HG03432 (cell line): ENCODE results near the gene TSFM.

ENCODE experiments used
- ATAC-seq: cut with Tn5 transposase; IDR thresholded peaks from one replicate; pipeline ENCODE4 v1.9.1; 2021; ENCODE audit warnings: mild to moderate bottlenecking, moderate library complexity; ENCODE audit not compliant: unreplicated experiment

TSFM gene

GRCh38 chr12:57777911-57778310 lies 4.7 kb upstream of the TSFM start:
- ATAC-seq = no peak

DNA sequence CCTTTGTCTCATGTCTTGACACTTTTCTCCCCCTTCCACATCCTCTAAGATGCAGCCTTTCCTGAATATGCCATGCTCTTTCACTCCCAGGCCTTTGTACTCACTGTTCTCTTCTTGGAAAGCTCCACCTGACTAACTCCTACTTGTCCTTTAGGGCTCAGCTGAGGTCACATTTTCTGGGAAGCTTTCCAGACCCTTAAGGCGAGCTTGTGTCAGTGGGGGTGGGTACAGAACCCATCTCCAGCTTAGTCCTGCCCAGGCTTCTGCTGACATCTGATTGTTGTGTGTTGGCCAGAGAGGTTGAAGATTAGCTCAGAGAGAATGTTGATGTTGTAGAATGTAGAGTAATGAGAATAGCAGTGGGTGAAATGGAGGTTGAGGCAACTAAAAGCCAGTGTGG lies 2.9 kb upstream of the TSFM start:
- no peak for ATAC-seq

DNA sequence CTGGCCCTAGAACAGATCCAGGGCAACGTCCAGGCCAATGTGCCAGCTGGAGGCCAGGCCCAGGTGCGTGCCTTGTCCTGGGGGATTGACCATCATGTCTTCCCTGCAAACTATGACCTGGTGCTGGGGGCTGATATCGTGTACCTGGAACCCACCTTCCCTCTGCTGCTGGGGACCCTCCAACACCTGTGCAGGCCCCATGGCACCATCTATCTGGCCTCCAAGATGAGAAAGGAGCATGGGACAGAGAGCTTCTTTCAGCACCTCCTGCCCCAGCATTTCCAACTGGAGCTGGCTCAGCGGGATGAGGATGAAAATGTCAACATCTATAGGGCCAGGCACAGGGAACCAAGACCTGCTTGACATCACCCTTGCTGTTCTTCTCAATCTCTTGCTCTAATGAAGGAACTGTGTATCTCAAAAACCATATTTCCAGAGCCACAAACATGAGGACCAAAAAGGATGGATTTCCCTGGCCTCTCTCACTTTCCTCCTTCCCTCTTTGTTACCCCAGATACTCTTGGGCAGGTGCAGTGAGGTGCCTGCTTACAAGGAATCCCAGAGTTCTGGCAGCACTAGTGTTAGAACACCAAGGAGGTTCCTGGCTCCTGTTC lies 2.2 kb upstream of the TSFM start:
- ATAC-seq = no peak

DNA sequence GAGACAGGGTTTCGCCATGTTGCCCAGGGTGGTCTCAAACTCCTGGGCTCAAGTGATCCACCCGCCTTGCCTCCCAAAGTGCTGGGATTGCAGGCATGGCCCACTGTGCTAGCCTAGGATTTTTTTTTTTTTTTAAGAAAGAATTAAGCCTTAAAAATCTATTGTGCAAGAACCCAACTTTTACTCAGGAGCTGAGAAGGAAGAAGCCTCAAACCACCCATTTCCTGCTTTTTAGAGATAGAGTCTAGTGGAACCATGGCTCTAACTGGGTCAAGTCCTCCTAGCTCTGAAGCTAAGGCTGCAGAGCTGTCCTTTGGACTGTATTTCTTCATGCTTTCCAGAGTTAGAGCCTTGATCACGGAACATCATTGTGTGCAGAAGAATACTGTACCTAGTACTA lies 1.3 kb upstream of the TSFM start:
- ATAC-seq = no peak

- no peak for ATAC-seq
These were observed 786 bp upstream of the TSFM start for GRCh38 chr12:57781801-57782200.

- peak; percentile 2 for ATAC-seq
These were observed 362 bp upstream of the TSFM start for GRCh38 chr12:57782243-57782607.

GRCh38 chr12:57783466-57783801 lies 847 bp downstream of the TSFM start:
- peak; percentile 7 for ATAC-seq

- no peak for ATAC-seq
These were observed 1.3 kb downstream of the TSFM start for GRCh38 chr12:57783861-57784260.

GRCh38 chr12:57793920-57794319 lies 11.3 kb downstream of the TSFM start:
- no peak for ATAC-seq

DNA sequence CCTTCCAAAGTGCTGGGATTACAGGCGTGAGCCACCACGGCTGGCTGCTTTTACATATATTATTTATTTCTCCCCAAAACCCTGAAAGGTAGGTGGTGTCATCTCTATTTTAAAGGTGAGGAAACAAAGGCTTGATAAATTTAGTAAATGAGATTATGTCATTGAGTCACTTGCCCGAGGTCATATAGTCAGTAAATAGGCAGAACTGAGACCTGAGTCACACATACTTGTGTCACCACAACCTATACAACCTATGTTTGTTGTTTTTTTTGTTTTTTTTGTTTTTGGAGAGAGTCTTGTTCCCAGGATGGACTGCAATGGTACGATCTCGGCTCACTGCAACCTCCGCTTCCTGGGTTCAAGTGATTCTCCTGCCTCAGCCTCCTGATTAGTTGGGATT lies 12.8 kb downstream of the TSFM start:
- no peak for ATAC-seq

DNA sequence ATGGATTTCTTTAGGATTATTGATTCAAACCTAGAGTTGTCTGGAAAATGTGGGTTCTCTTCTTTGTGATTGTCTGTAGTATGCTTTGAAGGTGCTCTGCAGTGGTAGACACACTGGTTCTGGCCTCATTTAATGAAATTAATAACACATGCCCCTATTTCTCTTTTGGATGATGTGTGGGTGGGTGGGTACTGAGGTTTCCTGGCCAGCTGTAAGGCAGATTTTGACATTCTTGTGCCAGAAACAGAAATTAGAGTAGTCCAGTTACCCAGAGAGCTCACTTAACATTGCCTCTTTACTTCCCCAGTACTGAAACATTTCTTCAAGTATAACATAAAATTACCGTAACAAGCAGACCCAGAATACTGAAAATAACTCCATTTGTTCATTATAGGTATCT lies 14.4 kb downstream of the TSFM start:
- no peak for ATAC-seq

DNA sequence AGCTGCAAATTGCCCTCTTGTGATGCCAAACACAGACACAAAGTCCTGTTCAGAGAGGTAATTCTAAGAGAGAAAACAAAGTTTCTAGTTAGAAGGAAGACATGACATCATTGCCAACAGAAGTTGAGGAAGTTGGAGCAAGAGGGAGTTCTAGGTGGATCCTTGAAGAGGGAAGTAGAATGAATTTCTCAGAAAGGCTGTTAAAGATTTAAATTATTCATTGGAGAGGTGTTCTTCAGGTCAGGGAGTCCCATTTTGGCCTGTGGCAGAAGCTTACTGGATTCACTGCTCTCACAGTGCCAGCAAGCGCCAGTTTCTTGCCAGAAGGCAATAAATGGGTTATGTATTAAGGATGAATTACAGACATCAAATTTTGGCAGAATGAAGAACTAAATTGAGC lies 15.3 kb downstream of the TSFM start:
- ATAC-seq = no peak

DNA sequence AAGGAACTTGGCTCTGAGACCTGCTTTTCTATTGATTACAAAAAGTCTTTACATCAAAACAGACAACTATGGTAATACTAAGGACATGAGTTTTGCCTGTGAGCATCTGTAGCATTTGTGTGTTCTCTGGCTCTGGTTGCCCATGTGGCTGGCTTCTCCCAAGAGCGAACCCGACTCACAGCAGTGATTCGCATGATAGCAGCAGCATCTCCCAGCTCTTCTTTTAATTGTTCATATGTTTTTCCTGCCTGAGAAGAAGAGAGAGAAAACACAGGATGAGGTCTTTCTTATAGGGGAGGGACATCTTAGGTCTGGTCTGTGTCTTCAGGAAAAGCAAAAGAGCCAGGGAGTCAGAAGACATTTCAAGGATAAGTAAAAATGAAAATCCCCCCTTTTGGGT lies 18.4 kb downstream of the TSFM start:
- ATAC-seq = no peak

GRCh38 chr12:57802607-57803006 lies 20.0 kb downstream of the TSFM start:
- no peak for ATAC-seq

DNA sequence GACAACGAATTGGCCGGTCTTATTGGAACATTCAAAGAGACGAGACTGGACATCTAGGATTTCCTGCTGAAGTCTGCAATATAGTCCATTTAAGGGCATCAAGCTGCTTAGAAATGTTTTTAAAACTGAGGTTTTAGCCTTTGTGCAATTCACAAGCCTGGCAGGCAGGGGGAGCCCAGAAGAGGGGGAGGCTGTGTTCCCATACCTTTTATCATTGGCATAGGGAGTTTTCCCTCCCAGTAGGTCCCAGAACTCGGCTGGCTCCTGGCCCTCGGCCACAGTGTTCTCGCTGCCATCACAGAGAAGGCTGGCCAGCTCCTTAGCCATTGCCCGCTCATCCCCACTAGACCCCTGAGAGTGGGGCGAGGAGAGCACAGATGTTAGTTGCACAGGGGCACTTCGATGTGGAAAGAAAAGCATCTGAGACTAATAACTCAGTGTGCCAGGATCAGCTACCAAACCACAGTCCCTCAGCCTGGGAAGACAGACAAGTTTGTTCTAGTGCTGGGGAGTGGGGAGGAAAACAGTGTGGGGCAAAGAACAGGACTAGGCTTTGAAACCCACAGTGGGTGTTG lies 20.8 kb downstream of the TSFM start:
- ATAC-seq = peak; percentile 50

- ATAC-seq = no peak
These were observed 24.1 kb downstream of the TSFM start for GRCh38 chr12:57806677-57807076.

DNA sequence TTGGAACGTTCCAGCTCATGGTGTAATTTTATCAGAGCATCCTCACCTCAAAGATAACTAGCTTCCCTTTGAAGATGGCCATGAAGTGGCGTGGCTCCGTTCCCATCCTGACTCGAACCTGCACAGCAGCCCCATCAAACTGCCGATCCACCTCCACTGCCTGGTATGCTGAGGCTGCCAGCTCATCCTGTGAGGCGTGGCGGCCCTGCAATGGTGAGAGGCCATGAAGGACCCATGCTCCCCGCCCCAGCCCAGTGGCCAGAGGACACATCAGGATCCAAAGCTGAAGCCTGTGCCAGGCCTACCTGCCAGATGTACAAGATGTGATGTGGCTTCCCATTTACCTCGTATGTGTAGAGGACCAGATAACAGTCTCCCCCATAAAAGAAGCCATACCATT lies 24.7 kb downstream of the TSFM start:
- ATAC-seq = no peak

GRCh38 chr12:57808351-57808750 lies 25.8 kb downstream of the TSFM start:
- ATAC-seq = no peak

DNA sequence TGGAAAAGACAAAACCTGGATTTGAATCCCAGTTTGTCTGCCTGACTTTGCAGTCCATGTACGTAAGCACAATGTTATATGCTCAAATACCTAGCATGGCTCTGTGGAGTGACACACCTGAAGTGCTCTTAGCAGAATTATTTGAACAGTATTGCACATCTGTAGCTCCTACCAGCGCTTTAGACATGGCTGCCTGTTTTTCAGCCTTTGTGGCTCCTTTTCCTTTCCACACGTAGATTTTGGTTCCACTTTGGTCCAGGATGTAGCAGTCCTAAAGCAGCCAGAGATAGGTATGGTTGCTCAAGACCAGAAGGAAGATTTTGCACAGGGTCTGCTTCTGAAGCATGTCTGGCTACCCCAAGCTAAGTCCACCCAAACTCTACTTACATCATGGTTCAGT lies 26.8 kb downstream of the TSFM start:
- ATAC-seq = no peak

- no peak for ATAC-seq
These were observed 27.9 kb downstream of the TSFM start for GRCh38 chr12:57810450-57810849.

- ATAC-seq = no peak
These were observed 28.6 kb downstream of the TSFM start for GRCh38 chr12:57811028-57811755.

GRCh38 chr12:57813111-57813970 lies 30.8 kb downstream of the TSFM start:
- ATAC-seq = no peak
